Loucy (cell line): ENCODE results near the gene SYNGR1.

Source experiments
- H2AFZ ChIP-seq: fragments of 200-600 bp; sonication (generic); 2 replicates; pipeline ENCODE4 v1.6.0; 2016; ENCODE audit warnings: antibody characterized with exemption, mild to moderate bottlenecking, low read length, moderate library complexity
- H3F3A ChIP-seq: fragments of 200-600 bp; 2 replicates; pipeline ENCODE4 v1.6.0; 2016; ENCODE audit warnings: antibody characterized with exemption, low read depth, mild to moderate bottlenecking
- H3K27me3 ChIP-seq: fragments of 200-600 bp; sonication (generic); 2 replicates; pipeline ENCODE4 v1.6.1; 2014; ENCODE audit warnings: low read length, mild to moderate bottlenecking; ENCODE audit not compliant: insufficient read depth, poor library complexity, severe bottlenecking
- H3K36me3 ChIP-seq: fragments of 200-600 bp; sonication (generic); 2 replicates; pipeline ENCODE4 v1.6.1; 2016; ENCODE audit warnings: low read length; ENCODE audit not compliant: insufficient read depth
- H3K4me1 ChIP-seq: fragments of 200-600 bp; sonication (generic); 2 replicates; pipeline ENCODE4 v1.5.1; 2014; ENCODE audit warnings: low read length, mild to moderate bottlenecking; ENCODE audit not compliant: insufficient read depth, poor library complexity, severe bottlenecking
- H3K4me2 ChIP-seq: fragments of 200-600 bp; sonication (generic); 2 replicates; pipeline ENCODE4 v1.6.0; 2014; ENCODE audit warnings: antibody characterized with exemption, low read length, low read depth, mild to moderate bottlenecking; ENCODE audit not compliant: poor library complexity, severe bottlenecking
- H3K4me3 ChIP-seq: fragments of 200-600 bp; sonication (generic); 2 replicates; pipeline ENCODE4 v1.5.1; 2014; ENCODE audit warnings: low read length, mild to moderate bottlenecking, mixed read lengths; ENCODE audit not compliant: poor library complexity, severe bottlenecking
- H3K79me2 ChIP-seq: fragments of 200-600 bp; sonication (generic); 2 replicates; pipeline ENCODE4 v1.6.1; 2014; ENCODE audit warnings: low read length; ENCODE audit not compliant: insufficient read depth
- H3K9ac ChIP-seq: fragments of 200-600 bp; sonication (generic); 2 replicates; pipeline ENCODE4 v1.6.0; 2014; ENCODE audit warnings: mild to moderate bottlenecking, low read depth, low read length, moderate library complexity; ENCODE audit not compliant: poor library complexity, severe bottlenecking
- H3K9me2 ChIP-seq: fragments of 200-600 bp; sonication (generic); replicated peaks from 2 replicates; pipeline ENCODE4 v1.6.1; 2016; ENCODE audit warnings: low read depth, low read length, mixed read lengths
- H3K9me3 ChIP-seq: fragments of 200-600 bp; sonication (generic); 2 replicates; pipeline ENCODE4 v1.6.1; 2014; ENCODE audit warnings: mild to moderate bottlenecking, antibody characterized with exemption, low read length, low read depth; ENCODE audit not compliant: insufficient read depth
- H4K20me1 ChIP-seq: fragments of 200-600 bp; sonication (generic); 2 replicates; pipeline ENCODE4 v1.6.0; 2014; ENCODE audit warnings: antibody characterized with exemption, low read length, mild to moderate bottlenecking; ENCODE audit not compliant: insufficient read depth, poor library complexity, severe bottlenecking
- CTCF ChIP-seq: fragments of 200-600 bp; sonication (generic); conservative IDR thresholded peaks from 2 replicates; pipeline ENCODE4 v1.5.1; 2014; ENCODE audit warnings: mild to moderate bottlenecking, antibody characterized with exemption, low read length
- EZH2phosphoT487 ChIP-seq: fragments of 200-600 bp; IDR thresholded peaks from 2 replicates; pipeline ENCODE4 v1.6.1; 2018; ENCODE audit warnings: antibody characterized with exemption, mild to moderate bottlenecking, moderate library complexity, borderline replicate concordance

SYNGR1 gene

GRCh38 chr22:39392341-39392948, 42.7 kb downstream of the SYNGR1 start:
- Histone ChIP-seq H4K20me1 (no peaks in the 10 kb centered on the region), H3K4me3 (no peak overlapping the region), H3K4me2 (no peak overlapping the region), H3K9me3 (no peaks in the 10 kb centered on the region), H3K79me2 (no peaks in the 10 kb centered on the region), H3K36me3 (no peaks in the 10 kb centered on the region), H3K4me1 (no peaks in the 10 kb centered on the region), H3F3A (no peaks in the 10 kb centered on the region), H3K27me3 (no peaks in the 10 kb centered on the region), H3K9me2 (no peaks in the 10 kb centered on the region), H2AFZ (no peak overlapping the region), H3K9ac (no peak overlapping the region)
- no peak for TF ChIP-seq CTCF
- TF ChIP-seq EZH2phosphoT487 = no peak

- H3K9ac ChIP-seq = no peak overlapping the region
Measured at GRCh38 chr22:39395936-39396796, 46.4 kb downstream of the SYNGR1 start.

GRCh38 chr22:39396797-39397195, 47.0 kb downstream of the SYNGR1 start:
- H3F3A ChIP-seq = no peaks in the 10 kb centered on the region
- H3K79me2 ChIP-seq = peaks cover 21% of the 10 kb centered on the region
- no peak overlapping the region for H3K4me3 ChIP-seq
- no peaks in the 10 kb centered on the region for H3K36me3 ChIP-seq
- no peak overlapping the region for H2AFZ ChIP-seq
- H3K9me2 ChIP-seq = no peaks in the 10 kb centered on the region
- H3K9ac ChIP-seq = no peak overlapping the region
- peaks cover 13% of the 10 kb centered on the region for H3K4me1 ChIP-seq
- no peak overlapping the region for H3K4me2 ChIP-seq
- H3K9me3 ChIP-seq = no peaks in the 10 kb centered on the region
- TF ChIP-seq CTCF (no peak), EZH2phosphoT487 (no peak)
- no peaks in the 10 kb centered on the region for H4K20me1 ChIP-seq
- no peaks in the 10 kb centered on the region for H3K27me3 ChIP-seq

More at GRCh38 chr22:39395936-39396796, 46.4 kb downstream of the SYNGR1 start:
- Histone ChIP-seq H3K79me2 (peaks cover 15% of the 10 kb centered on the region), H3K36me3 (no peaks in the 10 kb centered on the region), H3K9me2 (no peaks in the 10 kb centered on the region), H3K4me2 (no peak overlapping the region), H3K9me3 (no peaks in the 10 kb centered on the region), H2AFZ (no peak overlapping the region), H3K4me3 (no peak overlapping the region), H3K4me1 (peaks cover 8% of the 10 kb centered on the region), H3F3A (no peaks in the 10 kb centered on the region), H4K20me1 (no peaks in the 10 kb centered on the region), H3K27me3 (no peaks in the 10 kb centered on the region)
- TF ChIP-seq CTCF = no peak
- TF ChIP-seq EZH2phosphoT487 = no peak
